WERI-Rb-1 (cell line): ENCODE results near the gene GMDS.

Experiments used
- DNase-seq: peaks from one replicate; pipeline ENCODE4 v3.0.0-alpha.2; 2020
- H3K27ac ChIP-seq: fragments of 250-450 bp; sonication (Bioruptor Pico); 2 replicates; pipeline ENCODE4 v1.5.1; 2020; ENCODE audit warnings: mild to moderate bottlenecking, moderate library complexity
- H3K27me3 ChIP-seq: fragments of 250-450 bp; sonication (Bioruptor Pico); 2 replicates; pipeline ENCODE4 v1.5.1; 2021; ENCODE audit warnings: mild to moderate bottlenecking, low read depth, moderate library complexity; ENCODE audit not compliant: insufficient read depth, severe bottlenecking
- H3K36me3 ChIP-seq: fragments of 250-450 bp; sonication (Bioruptor Pico); 2 replicates; pipeline ENCODE4 v1.5.1; 2020; ENCODE audit warnings: mild to moderate bottlenecking, moderate library complexity
- H3K4me3 ChIP-seq: 2 replicates; pipeline ENCODE4 v1.5.1; 2011; ENCODE audit warnings: low read depth, mild to moderate bottlenecking, control low read depth, low read length
- H3K9me3 ChIP-seq: fragments of 250-450 bp; sonication (Bioruptor Pico); 2 replicates; pipeline ENCODE4 v1.5.1; 2021; ENCODE audit warnings: mild to moderate bottlenecking, moderate library complexity; ENCODE audit not compliant: severe bottlenecking
- CTCF ChIP-seq: IDR thresholded peaks from 2 replicates; pipeline ENCODE4 v1.5.1; 2011; ENCODE audit warnings: low read depth, mild to moderate bottlenecking, control low read depth, inconsistent platforms, low read length

GMDS gene

GRCh38 chr6:1737463-1738311, 507.7 kb downstream of the GMDS start:
- Histone ChIP-seq H3K27ac (no peak overlapping the region), H3K27me3 (no peaks in the 10 kb centered on the region), H3K9me3 (no peaks in the 10 kb centered on the region), H3K36me3 (no peaks in the 10 kb centered on the region), H3K4me3 (no peak overlapping the region)
- no peak for DNase-seq
- TF ChIP-seq CTCF, result no peak

- Histone ChIP-seq H3K27me3 (no peaks in the 10 kb centered on the region), H3K4me3 (no peak overlapping the region), H3K36me3 (no peaks in the 10 kb centered on the region), H3K27ac (no peak overlapping the region), H3K9me3 (no peaks in the 10 kb centered on the region)
- no peak for TF ChIP-seq CTCF
- no peak for DNase-seq
These were observed 508.9 kb downstream of the GMDS start for GRCh38 chr6:1736346-1737105.

- H3K27ac ChIP-seq, result no peak overlapping the region
- no peak overlapping the region for H3K4me3 ChIP-seq
- TF ChIP-seq CTCF, result no peak
- no peaks in the 10 kb centered on the region for H3K36me3 ChIP-seq
- peaks cover 3% of the 10 kb centered on the region for H3K9me3 ChIP-seq
- no peaks in the 10 kb centered on the region for H3K27me3 ChIP-seq
- no peak for DNase-seq
These were observed 510.1 kb downstream of the GMDS start for GRCh38 chr6:1735239-1735803.

GRCh38 chr6:1730882-1731281, 514.5 kb downstream of the GMDS start:
- no peaks in the 10 kb centered on the region for H3K36me3 ChIP-seq
- no peaks in the 10 kb centered on the region for H3K27me3 ChIP-seq
- DNase-seq, result no peak
- H3K27ac ChIP-seq, result no peak overlapping the region
- H3K9me3 ChIP-seq, result peaks cover 3% of the 10 kb centered on the region
- H3K4me3 ChIP-seq, result no peak overlapping the region
- TF ChIP-seq CTCF, result no peak

GRCh38 chr6:1729750-1730140, 515.7 kb downstream of the GMDS start:
- Histone ChIP-seq H3K36me3 (no peaks in the 10 kb centered on the region), H3K27ac (no peak overlapping the region), H3K27me3 (no peaks in the 10 kb centered on the region), H3K9me3 (peaks cover 3% of the 10 kb centered on the region), H3K4me3 (no peak overlapping the region)
- DNase-seq, result no peak
- TF ChIP-seq CTCF, result no peak
